Vagina (tissue), 2 donors: Measurements from ENCODE around the gene PCARE. TPM values are rescaled to one million over a fixed set of nuclear protein-coding genes. Genes with fewer than 3 reads are reported as not detected.

ENCODE experiments used
- DNase-seq, 2 donors: peaks; one replicate each; pipeline ENCODE4 v3.0.0-alpha.2; 2017; ENCODE audit errors: extremely low spot score in 2 of 2
- H3K27ac ChIP-seq: fragments of 200-600 bp; sonication (generic); one replicate; pipeline ENCODE4 v1.5.1; 2019
- H3K27me3 ChIP-seq: fragments of 200-600 bp; sonication (generic); one replicate; pipeline ENCODE4 v1.5.1; 2019
- H3K36me3 ChIP-seq, 2 donors: fragments of 200-600 bp; sonication (generic); one replicate each; pipeline ENCODE4 v1.5.1; 2017 to 2019
- H3K4me1 ChIP-seq: fragments of 200-600 bp; sonication (generic); one replicate; pipeline ENCODE4 v1.5.1; 2019
- H3K4me3 ChIP-seq, 2 donors: fragments of 200-600 bp; sonication (generic); 1 replicate in 1 of 2; 2 replicates in 1 of 2; pipeline ENCODE4 v1.5.1; 2016 to 2019
- H3K9me3 ChIP-seq: fragments of 200-600 bp; sonication (generic); one replicate; pipeline ENCODE4 v1.5.1; 2019
- CTCF ChIP-seq, 3 experiments: fragments of 450-650 bp in 2 of 3; fragments of 200-600 bp in 1 of 3; sonication (generic) in 1 of 3; IDR thresholded peaks; one replicate each; pipeline ENCODE4 v1.5.1; 2017 to 2019; ENCODE audit warnings: antibody characterized with exemption in 3 of 3, mild to moderate bottlenecking in 2 of 3, moderate library complexity in 2 of 3
- POLR2A ChIP-seq, 2 donors: fragments of 450-650 bp; IDR thresholded peaks; one replicate each; pipeline ENCODE4 v1.6.1; 2017; ENCODE audit warnings: antibody characterized with exemption in 2 of 2, mild to moderate bottlenecking in 2 of 2, moderate library complexity in 2 of 2
- POLR2AphosphoS5 ChIP-seq, 2 donors: sonication (generic); formaldehyde crosslinking; IDR thresholded peaks; one replicate each; pipeline ENCODE4 v1.9.0; 2017; ENCODE audit warnings: antibody characterized with exemption in 2 of 2, mild to moderate bottlenecking in 2 of 2, low read depth in 1 of 2; ENCODE audit not compliant: insufficient read depth in 1 of 2
- intact Hi-C: fragments of 100-400 bp; cut with DNase I; formaldehyde crosslinking; loops from one replicate; pipeline ENCODE4 v1.15.1; 2023
- total RNA-seq: library from RNA; depleted of rRNA; stranded (reverse); fragments of >200 nt; gene quantifications from one replicate; pipeline ENCODE4 v1.2.3, GENCODE V29; 2016

The PCARE gene
- total RNA-seq, 1 donor from 2014 or later, result not detected

GRCh38 chr2:29013057-29013780 lies 61.1 kb downstream of the PCARE start:
- H3K4me1 ChIP-seq, result peaks cover 28% of the 10 kb centered on the region
- DNase-seq, result no peak
- H3K9me3 ChIP-seq, result no peaks in the 10 kb centered on the region

DNA sequence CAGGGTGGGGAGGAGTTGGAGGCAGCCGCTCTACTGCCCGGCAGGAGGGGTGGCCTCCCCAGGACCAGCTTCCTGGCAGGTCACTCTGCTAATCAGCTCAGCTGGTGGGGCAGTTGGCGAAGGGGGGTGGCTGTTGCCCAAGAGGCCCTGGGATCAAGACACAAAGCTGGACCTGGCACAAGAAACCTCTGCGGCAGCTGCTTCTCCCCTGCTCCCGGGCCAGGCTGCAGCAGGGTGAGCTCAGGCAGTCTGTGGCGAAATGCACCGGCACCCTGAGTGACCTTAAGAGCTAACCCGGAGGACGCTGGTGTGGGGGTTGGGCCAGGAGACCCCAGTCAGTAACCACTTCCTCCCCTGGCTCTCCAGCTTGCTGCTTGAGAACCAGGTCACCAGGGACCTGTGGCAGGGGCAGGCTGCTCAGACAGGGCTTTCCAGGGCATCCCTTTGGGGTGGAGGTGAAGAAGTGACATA lies 62.1 kb downstream of the PCARE start:
- Histone ChIP-seq H3K27me3 (no peaks in the 10 kb centered on the region), H3K36me3 (no peaks in the 10 kb centered on the region), H3K9me3 (no peaks in the 10 kb centered on the region), H3K27ac (peak overlapping the region; percentile 56), H3K4me1 (peaks cover 28% of the 10 kb centered on the region), H3K4me3 (no peak overlapping the region)
- no peak for DNase-seq
- TF ChIP-seq CTCF (IDR thresholded peaks at IDR 0.05) (no peak), POLR2AphosphoS5 (IDR thresholded peaks at IDR 0.05; ENCODE audit: insufficient read depth in 1 of 2, low read depth in 1 of 2) (no peak), POLR2A (IDR thresholded peaks at IDR 0.05) (no peak)
- intact Hi-C loops, result no loop called here

More at GRCh38 chr2:29013057-29013780, 61.1 kb downstream of the PCARE start:
- H3K27ac ChIP-seq, result no peak overlapping the region
- H3K27me3 ChIP-seq, result no peaks in the 10 kb centered on the region
- intact Hi-C loops, result no loop called here
- no peak for TF ChIP-seq POLR2AphosphoS5 (IDR thresholded peaks at IDR 0.05; ENCODE audit: insufficient read depth in 1 of 2, low read depth in 1 of 2)
- TF ChIP-seq POLR2A (IDR thresholded peaks at IDR 0.05), result no peak
- TF ChIP-seq CTCF (IDR thresholded peaks at IDR 0.05), result no peak
- no peaks in the 10 kb centered on the region for H3K36me3 ChIP-seq
- H3K4me3 ChIP-seq, result no peak overlapping the region

Other genes starting within 250 kb of the PCARE start
- 15.0 TPM for gene TRMT61B, start 204.2 kb downstream of the PCARE start, total RNA-seq
- 56.7 TPM for gene WDR43, start 179.9 kb downstream of the PCARE start, total RNA-seq
- gene TOGARAM2, start 93.2 kb downstream of the PCARE start, total RNA-seq, result under 0.01 TPM
- 63.1 TPM for gene CLIP4, start 40.9 kb upstream of the PCARE start, total RNA-seq